Upper lobe of left lung (tissue), 6 donors: ENCODE data around the gene FLOT1. TPM values are rescaled to one million over a fixed set of nuclear protein-coding genes. Genes with fewer than 3 reads are reported as not detected.

Experiments used
- ATAC-seq, 2 donors: fragments of 200-7000 bp; cut with Tn5 transposase; one replicate each; pipeline ENCODE4 v1.9.1; 2022; ENCODE audit warnings: mild to moderate bottlenecking in 2 of 2, moderate library complexity in 2 of 2; ENCODE audit not compliant: low FRiP score in 2 of 2
- DNase-seq, 2 donors: peaks; one replicate each; pipeline ENCODE4 v3.0.0-alpha.2; 2019 to 2020
- H3K27ac ChIP-seq, 4 donors: fragments of 200-600 bp; sonication (generic); one replicate each; pipeline ENCODE4 v1.5.1; 2016 to 2019
- H3K27me3 ChIP-seq, 4 donors: fragments of 200-600 bp; sonication (generic); one replicate each; pipeline ENCODE4 v1.5.1; 2017 to 2019
- H3K36me3 ChIP-seq, 4 donors: fragments of 200-600 bp; sonication (generic); one replicate each; pipeline ENCODE4 v1.5.1; 2016 to 2019
- H3K4me1 ChIP-seq, 4 donors: fragments of 200-600 bp; sonication (generic); one replicate each; pipeline ENCODE4 v1.5.1; 2018 to 2019
- H3K4me3 ChIP-seq, 4 donors: fragments of 200-600 bp; sonication (generic); one replicate each; pipeline ENCODE4 v1.5.1; 2017 to 2019; ENCODE audit warnings: mild to moderate bottlenecking in 2 of 4, moderate library complexity in 1 of 4
- H3K9me3 ChIP-seq, 4 donors: fragments of 200-600 bp; sonication (generic); one replicate each; pipeline ENCODE4 v1.5.1; 2018 to 2019
- CTCF ChIP-seq, 6 experiments: fragments of 450-650 bp in 4 of 6; fragments of 200-600 bp in 2 of 6; sonication (generic) in 2 of 6; IDR thresholded peaks; one replicate each; pipeline ENCODE4 v1.5.1; 2016 to 2019; ENCODE audit warnings: antibody characterized with exemption in 6 of 6
- EP300 ChIP-seq, 4 donors: sonication (generic); formaldehyde crosslinking; IDR thresholded peaks; one replicate each; pipeline ENCODE4 v1.5.1; 2017; ENCODE audit warnings: antibody characterized with exemption in 4 of 4, control low read depth in 2 of 4
- POLR2A ChIP-seq, 4 donors: fragments of 450-650 bp; IDR thresholded peaks; one replicate each; pipeline ENCODE4 v1.5.1; 2016 to 2017; ENCODE audit warnings: antibody characterized with exemption in 4 of 4, mild to moderate bottlenecking in 2 of 4
- POLR2AphosphoS5 ChIP-seq, 2 donors: sonication (generic); formaldehyde crosslinking; IDR thresholded peaks; one replicate each; pipeline ENCODE4 v1.5.1; 2017; ENCODE audit warnings: antibody characterized with exemption in 2 of 2
- WGBS, 2 donors: methylation state at CpG; one replicate each; pipeline ENCODE4 v1.1.5; 2017 to 2018; 5-methylcytosine and 5-hydroxymethylcytosine counted together
- total RNA-seq, 6 donors: library from RNA; depleted of rRNA in 4 of 6; stranded (reverse); fragments of >200 nt in 4 of 6; gene quantifications; one replicate each; pipeline versions ENCODE4 v1.1.0 to v1.2.1, GENCODE V29; 2016 to 2021
- donor health status: DM: no; HTN: no; CAD: no; lungs with moderate emphysema.
- donor health status: DM: no; HTN: yes; CAD: no; lungs with severe emphysema.

The FLOT1 gene
- total RNA-seq, 6 donors from 2014 or later = 133 to 212 (median 143) TPM

GRCh38 chr6:30741063-30741779 lies 1.3 kb downstream of the FLOT1 start:
- H3K27ac ChIP-seq = peak overlapping the region; percentile 93 to 97 (median 95)
- TF ChIP-seq CTCF (IDR thresholded peaks at IDR 0.05) (no peak), EP300 (IDR thresholded peaks at IDR 0.05) (no peak), POLR2AphosphoS5 (IDR thresholded peaks at IDR 0.05) (no peak), POLR2A (IDR thresholded peaks at IDR 0.05) (no peak)
- peak overlapping the region; percentile 54 to 90 (median 82) for H3K4me3 ChIP-seq
- DNase-seq (no peak), ATAC-seq (no peak)
- H3K27me3 ChIP-seq = no peaks in the 10 kb centered on the region
- WGBS, 2 donors = 79% methylated on average over 8 of the region's 8 CpGs
- H3K9me3 ChIP-seq = no peaks in the 10 kb centered on the region
- peaks cover 4 to 51% (median 24%) of the 10 kb centered on the region in 4 donors for H3K36me3 ChIP-seq
- H3K4me1 ChIP-seq = peaks cover 42 to 58% (median 55%) of the 10 kb centered on the region in 4 donors

GRCh38 chr6:30740540-30740870 lies 2.0 kb downstream of the FLOT1 start:
- DNase-seq (no peak), ATAC-seq (no peak)
- Histone ChIP-seq H3K4me3 (no peak overlapping the region), H3K27ac (peak overlapping the region in 2 of 4 donors; percentile 96 to 97), H3K4me1 (peaks cover 42 to 63% (median 57%) of the 10 kb centered on the region in 4 donors), H3K9me3 (no peaks in the 10 kb centered on the region), H3K27me3 (no peaks in the 10 kb centered on the region), H3K36me3 (peaks cover 4 to 58% (median 31%) of the 10 kb centered on the region in 4 donors)
- WGBS, 2 donors = 92 to 96% methylated on average over 2 of the region's 2 CpGs
- TF ChIP-seq CTCF (IDR thresholded peaks at IDR 0.05) (no peak), POLR2AphosphoS5 (IDR thresholded peaks at IDR 0.05) (no peak), EP300 (IDR thresholded peaks at IDR 0.05) (no peak), POLR2A (IDR thresholded peaks at IDR 0.05) (no peak)

- Histone ChIP-seq H3K4me3 (no peak overlapping the region), H3K36me3 (peaks cover 12 to 78% (median 42%) of the 10 kb centered on the region in 4 donors), H3K27me3 (no peaks in the 10 kb centered on the region), H3K9me3 (no peaks in the 10 kb centered on the region), H3K27ac (no peak overlapping the region), H3K4me1 (peaks cover 38 to 53% (median 50%) of the 10 kb centered on the region in 4 donors)
- DNase-seq = no peak
- TF ChIP-seq CTCF (IDR thresholded peaks at IDR 0.05) (no peak), POLR2A (IDR thresholded peaks at IDR 0.05) (no peak), EP300 (IDR thresholded peaks at IDR 0.05) (no peak), POLR2AphosphoS5 (IDR thresholded peaks at IDR 0.05) (no peak)
- 86 to 88% methylated on average over 6 of the region's 6 CpGs for WGBS, 2 donors
- ATAC-seq = no peak
Observed at GRCh38 chr6:30738532-30738931, 4.0 kb downstream of the FLOT1 start.

GRCh38 chr6:30735668-30736314 lies 6.7 kb downstream of the FLOT1 start:
- DNase-seq (no peak), ATAC-seq (no peak)
- H3K4me1 ChIP-seq = peaks cover 25 to 43% (median 38%) of the 10 kb centered on the region in 4 donors
- 87 to 88% methylated on average over 8 of the region's 8 CpGs for WGBS, 2 donors
- peak overlapping the region in 1 of 4 donors; percentile 3 for H3K27ac ChIP-seq
- no peaks in the 10 kb centered on the region for H3K27me3 ChIP-seq
- TF ChIP-seq CTCF (IDR thresholded peaks at IDR 0.05) (no peak), POLR2AphosphoS5 (IDR thresholded peaks at IDR 0.05) (no peak), EP300 (IDR thresholded peaks at IDR 0.05) (no peak), POLR2A (IDR thresholded peaks at IDR 0.05) (no peak)
- no peak overlapping the region for H3K4me3 ChIP-seq
- H3K36me3 ChIP-seq = peaks cover 16 to 98% (median 59%) of the 10 kb centered on the region in 4 donors
- H3K9me3 ChIP-seq = no peaks in the 10 kb centered on the region
